HG03025 (cell line): ENCODE data around the gene AAMP.
A peak's percentile ranks its signal among the peaks of the same experiment; 100 is the strongest.
"Not testable (repeated sequence)": the region's sequence is repeated elsewhere in the genome, so short reads cannot be mapped to it uniquely, and the experiment has no call there.

Source experiments
- ATAC-seq: cut with Tn5 transposase; IDR thresholded peaks from one replicate; pipeline ENCODE4 v1.9.1; 2021; ENCODE audit warnings: mild to moderate bottlenecking, moderate library complexity; ENCODE audit not compliant: unreplicated experiment, low FRiP score

The AAMP gene

DNA sequence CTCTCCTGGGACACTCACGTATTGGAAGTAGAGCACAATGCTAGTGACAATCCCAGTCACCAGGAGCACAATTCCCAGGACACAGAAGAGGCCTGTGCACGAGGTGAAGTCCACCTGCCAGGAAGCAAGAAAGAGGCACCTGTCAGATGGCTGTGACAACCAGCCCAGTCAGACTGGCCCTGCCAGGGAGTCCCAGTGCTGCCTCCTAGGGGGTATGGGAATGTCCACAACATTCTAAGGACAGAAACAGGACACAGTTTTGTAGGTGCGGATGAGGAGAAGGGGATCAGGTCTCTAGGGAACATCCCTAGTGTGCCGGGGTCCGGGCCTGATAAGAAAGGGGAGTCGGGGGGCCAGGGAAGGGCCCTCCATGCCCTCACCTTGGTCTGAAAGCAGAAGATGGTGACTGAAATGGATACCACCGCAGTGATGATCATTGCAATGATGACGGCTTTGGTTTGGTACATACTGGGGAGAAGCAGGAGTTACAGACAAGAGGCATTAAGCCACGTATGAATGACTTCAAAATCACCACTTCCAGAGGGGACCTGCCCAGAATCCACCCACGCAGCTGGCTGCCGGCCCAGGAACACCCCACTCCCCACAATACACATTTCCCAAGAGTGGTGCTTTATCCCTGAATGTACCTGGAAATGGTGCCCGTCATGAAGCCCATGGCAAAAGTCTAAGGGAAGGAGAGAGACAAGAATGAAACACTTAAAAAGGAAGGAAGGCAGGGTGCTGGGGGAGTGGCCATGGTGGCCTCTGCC lies 7.2 kb upstream of the AAMP start:
- ATAC-seq, result no peak

DNA sequence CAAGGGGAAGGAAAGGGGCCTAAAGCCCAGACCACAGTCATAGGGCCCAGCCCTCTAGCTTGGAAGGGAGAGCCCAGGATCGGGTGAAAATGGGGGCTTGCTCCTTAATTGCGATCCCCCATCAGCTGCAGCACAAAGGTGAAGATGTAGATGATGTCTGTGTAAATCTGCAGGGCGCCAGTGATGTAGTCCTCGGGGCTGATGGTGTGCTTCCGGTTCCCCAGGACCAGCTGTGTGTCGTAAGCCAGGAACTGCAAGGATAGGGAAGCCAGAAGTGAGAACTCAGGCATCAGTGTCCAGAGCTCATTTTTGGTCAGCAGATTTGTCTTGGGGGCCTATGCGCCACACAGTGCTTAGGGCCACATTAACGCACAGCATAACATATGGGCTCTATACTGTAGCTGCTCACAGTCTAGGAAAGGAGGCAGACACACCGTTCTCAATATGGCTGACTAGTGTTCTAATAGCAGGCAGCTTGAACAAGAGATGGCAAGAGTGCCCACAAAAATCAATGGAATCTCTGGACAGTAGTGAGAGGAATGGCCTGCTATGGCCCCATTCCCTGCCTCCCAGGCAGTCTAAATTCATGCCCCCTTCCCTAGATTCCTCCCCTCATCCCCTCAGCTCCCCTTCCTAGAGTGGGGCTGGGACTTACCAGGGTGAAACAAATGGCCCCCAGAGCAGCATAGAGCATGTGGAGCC lies 5.6 kb upstream of the AAMP start:
- ATAC-seq, result no peak

DNA sequence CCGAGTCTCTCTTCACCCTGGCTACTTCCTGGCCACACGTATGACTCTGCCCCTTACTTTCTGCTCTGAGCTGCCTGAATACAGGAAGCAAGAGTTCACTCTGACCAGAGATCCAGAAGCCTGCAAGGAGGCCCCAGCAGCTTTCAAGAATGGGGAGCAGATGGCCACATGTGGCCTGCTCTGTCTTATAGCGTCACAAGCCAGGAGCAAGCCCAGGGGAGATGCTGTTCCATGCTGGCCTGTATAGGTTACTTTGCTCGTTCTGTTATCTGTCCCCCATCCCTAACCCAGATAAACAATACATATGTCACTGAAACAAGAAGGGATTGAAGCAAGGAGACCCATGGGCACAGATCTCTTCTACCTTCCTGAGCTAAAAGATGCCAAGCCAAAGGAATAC lies 4.6 kb upstream of the AAMP start:
- no peak for ATAC-seq

DNA sequence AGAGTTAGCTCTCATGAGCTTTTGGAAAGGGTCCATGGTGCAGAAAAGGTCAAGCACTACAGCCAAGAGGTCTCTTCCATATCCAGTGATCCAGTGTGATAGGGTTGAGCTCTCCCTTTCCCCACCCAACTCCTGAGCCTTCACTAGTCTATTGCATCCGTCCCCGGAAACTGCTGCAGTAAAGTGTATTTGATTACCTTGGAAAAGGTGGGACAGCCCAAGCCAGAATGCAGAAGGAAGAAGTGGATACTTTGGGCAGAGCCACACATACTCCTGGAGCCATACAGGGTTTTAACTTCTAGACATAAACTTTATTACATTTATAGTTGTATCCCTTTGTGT lies 3.9 kb upstream of the AAMP start:
- no peak for ATAC-seq

DNA sequence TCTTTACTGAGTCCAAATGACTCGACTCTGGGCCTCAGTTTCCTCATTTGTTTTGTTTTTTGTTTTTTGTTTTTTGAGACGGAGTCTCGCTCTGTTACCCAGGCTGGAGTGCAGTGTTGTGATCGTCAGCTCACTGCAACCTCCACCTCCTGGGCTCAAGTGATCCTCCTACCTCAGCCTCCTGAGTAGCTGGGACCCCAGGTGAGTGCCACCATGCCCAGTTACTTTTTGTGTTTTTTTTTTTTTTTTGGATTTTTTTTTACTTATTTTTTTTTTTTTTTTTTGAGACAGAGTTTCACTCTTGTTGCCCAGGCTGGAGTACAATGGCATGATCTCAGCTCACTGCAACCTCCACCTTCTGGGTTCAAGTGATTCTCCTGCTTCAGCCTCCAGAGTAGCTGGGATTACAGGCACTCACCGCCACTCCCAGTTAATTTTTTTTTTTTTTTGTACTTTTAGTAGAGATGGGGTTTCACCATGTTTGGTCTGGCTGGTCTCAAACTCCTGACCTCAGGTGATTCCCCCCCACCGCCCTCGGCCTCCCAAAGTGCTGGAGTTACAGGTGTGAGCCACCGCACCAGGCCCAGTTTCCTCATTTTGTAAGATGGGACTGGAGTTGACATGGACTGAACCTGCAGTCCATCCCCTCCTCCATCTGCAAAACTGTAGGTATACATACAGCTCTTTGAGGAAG lies 3.4 kb upstream of the AAMP start:
- not testable (repeated sequence) for ATAC-seq

DNA sequence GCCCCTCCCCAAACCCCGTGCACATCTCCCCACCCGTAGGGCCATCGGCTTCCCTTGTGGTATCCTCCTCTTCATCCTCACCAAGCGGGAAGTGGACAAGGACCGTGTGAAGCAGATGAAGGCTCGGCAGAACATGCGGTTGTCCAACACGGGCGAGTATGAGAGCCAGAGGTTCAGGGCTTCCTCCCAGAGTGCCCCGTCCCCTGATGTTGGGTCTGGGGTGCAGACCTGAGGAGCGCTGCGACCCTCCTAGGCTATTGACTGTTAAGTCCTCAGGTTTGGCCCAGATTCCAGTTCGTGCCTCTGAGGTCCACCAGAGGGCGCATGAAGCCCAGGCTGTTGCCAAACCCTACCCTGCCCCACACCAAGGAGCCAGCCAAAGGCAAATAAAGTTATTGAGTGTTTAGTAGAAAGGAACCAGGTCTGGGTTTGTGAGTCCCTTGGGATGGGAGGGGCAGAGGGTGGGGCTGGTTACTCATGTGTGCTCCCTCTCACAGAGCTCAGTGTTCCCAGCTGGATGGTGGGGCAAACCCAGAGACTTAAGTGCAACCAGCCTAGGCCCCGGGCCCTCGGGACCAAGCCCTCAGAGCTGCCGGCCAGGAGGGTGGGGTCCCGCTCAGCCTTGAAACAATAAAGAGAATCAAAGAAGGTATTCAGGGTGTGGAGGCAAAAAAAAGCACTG lies 2.7 kb upstream of the AAMP start:
- ATAC-seq, result no peak

DNA sequence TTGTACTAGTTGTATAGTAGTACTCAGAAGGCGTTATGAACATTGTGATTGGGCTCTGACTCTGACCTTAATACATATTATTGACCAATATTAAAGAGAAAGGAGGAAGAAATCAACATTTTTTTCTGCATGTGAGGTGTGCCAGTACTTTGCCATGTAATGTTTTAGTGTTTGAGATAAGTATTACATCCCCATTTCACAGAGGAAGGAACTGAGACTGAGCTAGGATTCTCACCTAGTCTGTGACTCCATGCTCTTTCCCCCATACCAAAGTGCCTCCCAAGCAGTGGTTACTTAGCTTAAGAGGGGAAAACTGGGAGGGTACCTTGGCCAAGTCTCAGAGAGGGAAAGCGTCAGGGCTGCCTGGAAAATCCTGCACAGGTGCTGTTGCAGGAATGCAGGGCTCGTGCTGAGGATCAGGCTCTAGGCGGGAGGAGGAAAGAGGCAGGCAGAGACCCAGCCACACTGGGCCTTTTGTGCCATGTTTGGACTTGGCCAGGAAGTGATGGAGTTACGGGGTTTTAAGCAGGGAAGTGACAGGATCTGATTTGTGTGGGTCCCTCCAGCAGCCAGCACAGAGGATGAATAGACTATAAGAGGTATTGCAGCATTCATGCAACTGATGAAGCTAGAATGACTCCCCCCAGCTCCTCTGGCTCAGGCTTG lies 2.1 kb upstream of the AAMP start:
- no peak for ATAC-seq

DNA sequence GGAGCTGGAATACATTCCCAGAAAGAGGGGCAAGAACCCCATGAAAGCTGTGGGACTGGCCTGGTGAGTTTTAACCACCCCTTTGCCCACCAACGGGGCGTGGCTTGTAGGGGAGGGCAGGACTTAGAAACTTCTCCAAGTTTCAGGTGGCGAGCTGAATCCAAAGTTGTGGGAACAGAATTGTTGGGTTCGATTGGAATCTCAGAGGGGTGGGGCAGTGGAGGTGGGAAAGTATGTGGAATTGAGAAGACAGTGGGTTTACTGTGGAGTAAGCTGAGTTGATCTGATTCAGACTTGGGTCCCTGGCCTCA lies 1.5 kb upstream of the AAMP start:
- no peak for ATAC-seq

DNA sequence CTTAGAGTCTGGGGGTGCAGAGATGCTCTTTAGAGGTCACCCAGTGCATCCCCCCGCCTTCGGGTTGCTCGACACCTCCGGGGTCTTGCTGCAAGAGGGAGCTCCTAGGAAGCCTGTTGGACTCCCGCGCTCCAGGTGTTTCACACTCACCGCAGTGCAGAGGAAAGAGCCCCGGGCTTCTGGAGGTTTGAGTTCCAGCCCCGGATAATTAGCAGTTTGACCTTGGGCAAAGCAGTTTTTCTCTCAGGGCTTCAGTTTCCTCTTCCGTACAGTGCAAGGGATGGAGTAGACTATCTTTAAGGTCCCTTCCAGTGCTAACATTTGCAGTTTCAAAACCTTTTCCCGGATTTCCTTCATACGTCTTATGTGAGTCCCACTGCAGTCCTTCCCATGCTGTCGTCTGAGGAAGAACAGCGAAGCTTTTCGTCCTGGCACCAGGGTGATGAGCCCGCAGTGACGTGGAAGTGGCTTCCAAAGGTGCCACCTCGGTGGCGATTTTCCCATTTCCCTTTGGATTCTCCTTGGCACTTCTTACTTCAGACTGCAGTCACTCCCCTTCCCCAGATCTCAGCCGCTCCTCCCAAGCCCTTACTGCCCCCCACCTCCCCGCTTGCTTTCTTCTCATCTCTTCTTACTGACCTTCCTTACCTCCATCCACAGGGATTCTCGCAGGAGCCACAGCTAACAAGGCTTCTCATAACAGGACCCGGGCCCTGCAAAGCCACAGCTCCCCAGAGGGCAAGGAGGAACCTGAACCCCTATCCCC lies 967 bp upstream of the AAMP start:
- peak; percentile 1 for ATAC-seq

DNA sequence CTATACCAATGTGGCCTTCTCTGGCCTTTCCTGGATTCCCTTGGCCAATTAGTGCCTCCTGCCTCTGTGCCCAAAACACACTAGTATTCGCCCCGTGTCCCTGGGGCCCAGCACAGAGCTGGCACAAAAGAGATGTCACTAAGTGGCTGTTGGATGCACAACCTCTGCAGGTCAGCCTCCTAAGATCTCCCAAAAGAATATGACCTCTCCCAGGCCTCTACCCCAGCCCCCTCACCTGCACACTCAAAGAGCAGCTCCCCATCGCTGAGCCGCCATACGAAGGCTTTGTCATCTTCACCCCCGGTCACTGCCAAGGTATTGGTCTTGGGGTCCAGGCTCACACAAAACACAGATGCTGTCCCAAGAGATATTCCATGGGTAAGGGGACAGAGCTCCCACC lies 2.7 kb downstream of the AAMP start:
- no peak for ATAC-seq

DNA sequence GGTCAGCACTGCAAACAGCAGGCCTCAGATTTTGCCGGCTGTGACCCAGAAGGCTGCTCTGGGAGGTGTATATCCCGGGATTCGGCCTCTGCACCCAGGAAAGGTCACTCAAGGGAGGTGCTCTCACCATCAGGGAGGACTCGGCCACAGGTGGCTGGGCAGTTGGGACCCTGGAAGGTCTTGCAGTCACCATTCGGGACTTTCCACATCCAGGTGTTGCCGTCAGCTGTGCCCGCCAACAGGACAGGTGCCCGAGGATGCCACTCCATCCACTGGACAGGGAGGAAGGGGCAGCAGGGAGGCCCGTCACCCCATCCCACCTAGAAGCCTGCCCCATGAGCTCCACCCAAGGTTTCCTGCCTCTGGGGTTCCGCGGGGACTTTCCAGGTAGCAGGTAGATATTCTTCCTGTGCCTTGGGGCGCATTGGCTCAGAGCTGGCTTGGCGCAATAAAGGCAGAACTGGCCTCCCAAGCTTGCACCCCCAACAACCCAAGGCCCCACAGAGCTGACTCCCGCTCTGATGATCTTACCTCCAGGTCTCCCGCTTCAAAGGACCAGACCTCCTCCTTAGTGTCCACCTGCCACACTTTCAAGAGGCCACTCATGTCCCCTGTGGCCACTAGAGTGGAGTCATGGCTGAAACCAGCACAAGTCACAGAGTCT lies 3.5 kb downstream of the AAMP start:
- no peak for ATAC-seq

DNA sequence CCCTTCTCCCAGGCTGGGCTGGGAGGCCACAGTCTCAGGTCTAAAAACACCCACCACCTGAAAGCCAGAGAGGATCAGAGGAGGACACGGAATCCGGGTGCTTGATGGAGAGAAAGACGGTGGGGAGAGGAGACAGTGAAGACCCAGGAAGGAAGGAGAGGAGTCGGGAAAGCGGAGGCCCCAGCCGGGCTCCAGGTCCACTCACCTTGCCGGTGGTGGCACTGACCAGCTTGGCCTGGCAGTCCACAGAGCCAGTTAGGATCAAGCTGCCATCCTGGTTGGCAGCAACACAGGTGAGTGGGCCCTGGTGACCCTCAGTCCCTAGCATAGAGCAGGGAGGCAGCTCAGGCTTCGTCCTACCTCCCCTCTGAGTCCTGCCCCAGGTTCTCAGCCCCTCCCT lies 4.3 kb downstream of the AAMP start:
- ATAC-seq, result no peak

DNA sequence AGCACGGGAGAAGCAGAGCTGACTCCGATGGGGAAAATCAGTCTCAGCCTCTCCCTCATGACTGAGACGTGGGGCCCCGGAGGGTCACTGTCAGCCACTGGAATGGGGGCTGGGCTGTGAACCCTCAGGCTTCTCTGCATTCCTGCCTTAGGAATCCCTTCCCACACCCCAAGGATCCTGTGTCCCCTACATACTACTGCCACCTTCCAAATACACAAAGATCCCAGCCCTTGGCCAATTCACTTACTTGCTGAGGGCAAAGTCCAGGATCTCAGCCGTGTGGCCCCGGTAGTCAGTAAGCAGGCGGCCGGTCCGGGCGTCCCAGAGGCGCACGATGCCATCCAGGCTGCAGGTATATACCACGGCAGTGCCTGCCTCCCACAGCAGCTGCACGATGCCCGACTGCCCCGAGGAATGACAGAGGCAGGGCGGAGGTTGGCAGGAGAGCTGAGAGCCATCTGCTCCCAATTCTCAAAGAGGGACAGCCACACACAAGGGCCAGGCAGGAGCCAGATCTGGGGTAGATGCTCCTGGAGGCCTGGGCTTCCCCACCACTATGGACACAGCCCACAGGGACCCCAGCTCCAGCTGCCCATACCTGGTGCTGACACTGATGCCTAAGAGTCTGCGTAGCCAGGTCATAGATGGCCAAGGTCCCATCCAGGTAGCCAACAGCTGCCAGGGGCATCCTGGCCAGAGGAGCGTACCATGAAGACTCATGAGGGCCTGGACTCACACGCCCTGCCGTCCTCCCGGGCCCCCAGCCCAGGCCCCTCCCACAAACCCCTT lies 5.0 kb downstream of the AAMP start:
- no peak for ATAC-seq

DNA sequence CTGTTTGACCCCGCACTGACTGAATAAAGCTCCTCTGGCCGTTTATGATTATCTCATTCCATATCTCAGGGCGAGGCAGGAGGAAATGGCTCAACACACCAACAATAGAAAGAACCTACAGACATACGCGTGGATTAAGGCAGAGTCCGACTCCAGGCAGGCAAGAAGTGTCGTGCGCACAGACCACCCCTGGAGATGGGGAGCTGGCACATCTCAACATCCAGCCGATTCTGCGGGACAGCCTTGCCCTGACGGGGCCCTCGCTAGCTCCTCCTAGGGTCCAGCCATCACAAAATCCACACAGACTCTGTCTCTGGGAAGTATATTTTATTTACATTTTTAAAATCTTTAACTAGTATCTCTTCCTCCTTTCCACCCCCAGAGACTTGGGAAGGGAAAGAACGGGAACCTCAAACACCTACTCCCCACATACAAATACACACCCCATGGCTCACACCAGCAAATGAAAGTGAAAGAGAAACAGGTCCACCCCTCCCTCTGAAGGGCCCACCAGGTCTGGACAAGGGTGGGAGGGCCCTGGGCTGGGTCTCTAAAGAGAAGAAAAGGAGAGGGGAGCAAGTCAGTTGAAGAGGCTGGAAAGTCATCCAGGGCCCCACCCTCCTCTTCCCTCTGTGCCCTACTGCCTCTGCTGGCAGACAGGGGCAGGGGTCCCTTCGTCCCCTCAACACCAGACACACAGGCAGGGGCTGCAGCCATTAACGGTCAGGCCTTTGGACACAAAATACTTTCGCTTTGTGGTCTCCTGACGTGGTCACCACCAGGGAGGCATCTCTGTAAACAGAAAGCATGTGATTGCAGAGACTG lies 5.9 kb downstream of the AAMP start:
- no peak for ATAC-seq

DNA sequence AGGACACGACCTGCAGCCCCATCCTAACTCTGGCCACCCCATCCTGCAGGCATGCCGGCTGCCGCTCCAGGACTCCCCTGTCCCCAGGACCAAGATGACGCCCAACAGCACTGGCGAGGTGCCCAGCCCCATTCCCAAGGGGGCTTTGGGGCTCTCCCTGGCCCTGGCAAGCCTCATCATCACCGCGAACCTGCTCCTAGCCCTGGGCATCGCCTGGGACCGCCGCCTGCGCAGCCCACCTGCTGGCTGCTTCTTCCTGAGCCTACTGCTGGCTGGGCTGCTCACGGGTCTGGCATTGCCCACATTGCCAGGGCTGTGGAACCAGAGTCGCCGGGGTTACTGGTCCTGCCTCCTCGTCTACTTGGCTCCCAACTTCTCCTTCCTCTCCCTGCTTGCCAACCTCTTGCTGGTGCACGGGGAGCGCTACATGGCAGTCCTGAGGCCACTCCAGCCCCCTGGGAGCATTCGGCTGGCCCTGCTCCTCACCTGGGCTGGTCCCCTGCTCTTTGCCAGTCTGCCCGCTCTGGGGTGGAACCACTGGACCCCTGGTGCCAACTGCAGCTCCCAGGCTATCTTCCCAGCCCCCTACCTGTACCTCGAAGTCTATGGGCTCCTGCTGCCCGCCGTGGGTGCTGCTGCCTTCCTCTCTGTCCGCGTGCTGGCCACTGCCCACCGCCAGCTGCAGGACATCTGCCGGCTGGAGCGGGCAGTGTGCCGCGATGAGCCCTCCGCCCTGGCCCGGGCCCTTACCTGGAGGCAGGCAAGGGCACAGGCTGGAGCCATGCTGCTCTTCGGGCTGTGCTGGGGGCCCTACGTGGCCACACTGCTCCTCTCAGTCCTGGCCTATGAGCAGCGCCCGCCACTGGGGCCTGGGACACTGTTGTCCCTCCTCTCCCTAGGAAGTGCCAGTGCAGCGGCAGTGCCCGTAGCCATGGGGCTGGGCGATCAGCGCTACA lies 7.0 kb downstream of the AAMP start:
- ATAC-seq, result no peak

DNA sequence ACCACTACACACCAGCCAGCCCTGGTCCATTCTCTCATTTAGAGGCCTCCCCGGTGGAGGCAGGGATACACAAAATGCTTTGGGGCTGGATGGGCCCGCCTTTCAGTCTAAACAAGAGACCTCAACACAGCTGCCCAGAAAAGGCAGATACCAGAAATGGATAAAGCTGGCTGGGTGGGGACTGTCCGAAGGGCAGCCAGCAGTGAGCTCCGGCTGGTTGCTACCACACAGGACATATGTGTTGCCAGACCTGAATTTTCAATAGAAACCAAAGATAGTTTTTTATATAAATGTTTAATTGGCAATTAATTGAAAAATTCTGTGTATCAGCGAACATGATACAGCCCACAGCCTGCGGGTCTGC lies 7.7 kb downstream of the AAMP start:
- no peak for ATAC-seq
